Measurements from ENCODE around the gene C3.
A peak's percentile ranks its signal among the peaks of the same experiment; 100 is the strongest.

C3 gene

GRCh38 chr19:6744381-6745301 lies 24.2 kb upstream of the C3 start:
- peak; percentile 86 for DNase-seq

GRCh38 chr19:6743714-6744380 lies 23.4 kb upstream of the C3 start:
- DNase-seq = no peak

GRCh38 chr19:6743066-6743465 lies 22.6 kb upstream of the C3 start:
- no peak for DNase-seq

- DNase-seq = peak; percentile 43
Measured at GRCh38 chr19:6740589-6741343, 20.3 kb upstream of the C3 start.

GRCh38 chr19:6739883-6740588 lies 19.6 kb upstream of the C3 start:
- DNase-seq = no peak

- peak; percentile 84 for DNase-seq
Measured at GRCh38 chr19:6739390-6739882, 19.0 kb upstream of the C3 start, which contains the start of gene TRIP10. TRIP10 (plus strand) TSS chr19:6739680; CDS start chr19:6739762, 82 bp downstream.

- DNase-seq = peak; percentile 40
Measured at GRCh38 chr19:6738787-6739389, 18.4 kb upstream of the C3 start.

GRCh38 chr19:6737873-6738786 lies 17.7 kb upstream of the C3 start:
- DNase-seq = peak; percentile 86

GRCh38 chr19:6737284-6737872 lies 16.9 kb upstream of the C3 start, which contains the start of gene GPR108:
GPR108 (minus strand) TSS chr19:6737580; CDS start chr19:6737576, 4 bp downstream.
- peak; percentile 100 for DNase-seq

GRCh38 chr19:6736917-6737283 lies 16.4 kb upstream of the C3 start:
- DNase-seq = no peak

GRCh38 chr19:6736169-6736916 lies 15.9 kb upstream of the C3 start:
- DNase-seq = peak; percentile 87

GRCh38 chr19:6735181-6735911 lies 14.9 kb upstream of the C3 start:
- peak; percentile 22 for DNase-seq

GRCh38 chr19:6734096-6734696 lies 13.7 kb upstream of the C3 start:
- no peak for DNase-seq

- no peak for DNase-seq
Measured at GRCh38 chr19:6733338-6734095, 13.1 kb upstream of the C3 start.

- no peak for DNase-seq
Measured at GRCh38 chr19:6732803-6733337, 12.4 kb upstream of the C3 start.

GRCh38 chr19:6731822-6732221 lies 11.4 kb upstream of the C3 start:
- DNase-seq = no peak

GRCh38 chr19:6730941-6731670 lies 10.7 kb upstream of the C3 start:
- DNase-seq = no peak
